WERI-Rb-1 (cell line): ENCODE measurements around the gene SDK2.

ENCODE experiments used
- DNase-seq: peaks from one replicate; pipeline ENCODE4 v3.0.0-alpha.2; 2020
- H3K27ac ChIP-seq: fragments of 250-450 bp; sonication (Bioruptor Pico); 2 replicates; pipeline ENCODE4 v1.5.1; 2020; ENCODE audit warnings: mild to moderate bottlenecking, moderate library complexity
- H3K27me3 ChIP-seq: fragments of 250-450 bp; sonication (Bioruptor Pico); 2 replicates; pipeline ENCODE4 v1.5.1; 2021; ENCODE audit warnings: mild to moderate bottlenecking, low read depth, moderate library complexity; ENCODE audit not compliant: insufficient read depth, severe bottlenecking
- H3K36me3 ChIP-seq: fragments of 250-450 bp; sonication (Bioruptor Pico); 2 replicates; pipeline ENCODE4 v1.5.1; 2020; ENCODE audit warnings: mild to moderate bottlenecking, moderate library complexity
- H3K4me3 ChIP-seq: 2 replicates; pipeline ENCODE4 v1.5.1; 2011; ENCODE audit warnings: low read depth, mild to moderate bottlenecking, control low read depth, low read length
- H3K9me3 ChIP-seq: fragments of 250-450 bp; sonication (Bioruptor Pico); 2 replicates; pipeline ENCODE4 v1.5.1; 2021; ENCODE audit warnings: mild to moderate bottlenecking, moderate library complexity; ENCODE audit not compliant: severe bottlenecking
- CTCF ChIP-seq: IDR thresholded peaks from 2 replicates; pipeline ENCODE4 v1.5.1; 2011; ENCODE audit warnings: low read depth, mild to moderate bottlenecking, control low read depth, inconsistent platforms, low read length

The SDK2 gene

GRCh38 chr17:73393962-73394361 is 250.3 kb downstream of the SDK2 start:
- Histone ChIP-seq H3K27me3 (no peaks in the 10 kb centered on the region), H3K27ac (no peak overlapping the region), H3K36me3 (peaks cover 66% of the 10 kb centered on the region), H3K9me3 (no peaks in the 10 kb centered on the region), H3K4me3 (no peak overlapping the region)
- TF ChIP-seq CTCF: no peak
- no peak for DNase-seq

- H3K36me3 ChIP-seq: peaks cover 60% of the 10 kb centered on the region
- no peak for DNase-seq
- no peak overlapping the region for H3K4me3 ChIP-seq
- H3K27me3 ChIP-seq: no peaks in the 10 kb centered on the region
- no peak overlapping the region for H3K27ac ChIP-seq
- no peak for TF ChIP-seq CTCF
- no peaks in the 10 kb centered on the region for H3K9me3 ChIP-seq
Observed at GRCh38 chr17:73393381-73393780, 250.9 kb downstream of the SDK2 start.

- Histone ChIP-seq H3K4me3 (no peak overlapping the region), H3K36me3 (peaks cover 60% of the 10 kb centered on the region), H3K27ac (no peak overlapping the region), H3K27me3 (no peaks in the 10 kb centered on the region), H3K9me3 (no peaks in the 10 kb centered on the region)
- no peak for DNase-seq
- no peak for TF ChIP-seq CTCF
Observed at GRCh38 chr17:73391331-73392265, 252.6 kb downstream of the SDK2 start.

- H3K9me3 ChIP-seq: no peaks in the 10 kb centered on the region
- peak; percentile 8; the same call in 1 of the 2 replicates for TF ChIP-seq CTCF
- peaks cover 66% of the 10 kb centered on the region for H3K36me3 ChIP-seq
- H3K4me3 ChIP-seq: no peak overlapping the region
- no peaks in the 10 kb centered on the region for H3K27me3 ChIP-seq
- no peak overlapping the region for H3K27ac ChIP-seq
- no peak for DNase-seq
Observed at GRCh38 chr17:73390851-73391250, 253.4 kb downstream of the SDK2 start.

GRCh38 chr17:73390221-73390620 is 254.0 kb downstream of the SDK2 start:
- Histone ChIP-seq H3K4me3 (no peak overlapping the region), H3K27ac (no peak overlapping the region), H3K27me3 (no peaks in the 10 kb centered on the region), H3K36me3 (peaks cover 68% of the 10 kb centered on the region), H3K9me3 (no peaks in the 10 kb centered on the region)
- no peak for TF ChIP-seq CTCF
- DNase-seq: no peak
